ENCODE measurements around the gene MYO7A. TPM values are rescaled to one million over a fixed set of nuclear protein-coding genes. Genes with fewer than 3 reads are reported as not detected.

Gene MYO7A
- total RNA-seq, 1 donor from 2014 or later, result 16.7 TPM

GRCh38 chr11:77123591-77123990 is 4.5 kb upstream of the MYO7A start:
- no peak for DNase-seq (ENCODE audit: low spot score)
- intact Hi-C loops (cut with DNase I), result loop anchor here (10.0 kb wide), 1 partner anchor 431 kb away; no protein-coding TSS in a partner anchor
- ATAC-seq, result no peak

GRCh38 chr11:77124041-77124440 is 4.0 kb upstream of the MYO7A start:
- intact Hi-C loops (cut with DNase I), result loop anchor here (10.0 kb wide), 1 partner anchor 431 kb away; no protein-coding TSS in a partner anchor
- DNase-seq (ENCODE audit: low spot score) (no peak), ATAC-seq (no peak)

- intact Hi-C loops (cut with DNase I), result loop anchor here (10.0 kb wide), 1 partner anchor 430 kb away; no protein-coding TSS in a partner anchor
- ATAC-seq, result no peak
- DNase-seq (ENCODE audit: low spot score), result no peak
Observed at GRCh38 chr11:77124488-77124887, 3.6 kb upstream of the MYO7A start.

GRCh38 chr11:77125191-77125590 is 2.9 kb upstream of the MYO7A start:
- ATAC-seq (no peak), DNase-seq (ENCODE audit: low spot score) (no peak)
- intact Hi-C loops (cut with DNase I), result loop anchor here (5.0 to 10.0 kb wide), 2 partner anchors 62 to 430 kb away; no protein-coding TSS in a partner anchor

- intact Hi-C loops (cut with DNase I), result loop anchor here (5.0 to 10.0 kb wide), 2 partner anchors 62 to 429 kb away; no protein-coding TSS in a partner anchor
- DNase-seq (ENCODE audit: low spot score) (no peak), ATAC-seq (no peak)
Observed at GRCh38 chr11:77125695-77126094, 2.4 kb upstream of the MYO7A start.

- ATAC-seq, result no peak
- no peak for DNase-seq (ENCODE audit: low spot score)
- intact Hi-C loops (cut with DNase I), result loop anchor here (5.0 to 10.0 kb wide), 2 partner anchors 61 to 429 kb away; no protein-coding TSS in a partner anchor
Observed at GRCh38 chr11:77126156-77126775, 1.8 kb upstream of the MYO7A start.

GRCh38 chr11:77126861-77127234 is 1.2 kb upstream of the MYO7A start:
- intact Hi-C loops (cut with DNase I), result loop anchor here (5.0 to 10.0 kb wide), 2 partner anchors 60 to 428 kb away; no protein-coding TSS in a partner anchor
- no peak for DNase-seq (ENCODE audit: low spot score)
- ATAC-seq, result peak; percentile 2

GRCh38 chr11:77127235-77127911 is 673 bp upstream of the MYO7A start:
- intact Hi-C loops (cut with DNase I), result loop anchor here (5.0 to 10.0 kb wide), 2 partner anchors 60 to 427 kb away; no protein-coding TSS in a partner anchor
- ATAC-seq (peak; percentile 82), DNase-seq (ENCODE audit: low spot score) (peak; percentile 87)

GRCh38 chr11:77129069-77129841 is 1.2 kb downstream of the MYO7A start:
- DNase-seq (ENCODE audit: low spot score) (no peak), ATAC-seq (no peak)
- intact Hi-C loops (cut with DNase I), result loop anchor here (5.0 to 10.0 kb wide), 2 partner anchors 58 to 426 kb away; no protein-coding TSS in a partner anchor

GRCh38 chr11:77129842-77130756 is 2.1 kb downstream of the MYO7A start:
- DNase-seq (ENCODE audit: low spot score) (no peak), ATAC-seq (no peak)
- intact Hi-C loops (cut with DNase I), result loop anchor here (5.0 to 10.0 kb wide), 2 partner anchors 57 to 425 kb away; no protein-coding TSS in a partner anchor

GRCh38 chr11:77130763-77131513 is 2.9 kb downstream of the MYO7A start:
- intact Hi-C loops (cut with DNase I), result no loop called here
- ATAC-seq (peak; percentile 75), DNase-seq (ENCODE audit: low spot score) (peak; percentile 73)

- DNase-seq (ENCODE audit: low spot score) (no peak), ATAC-seq (no peak)
- intact Hi-C loops (cut with DNase I), result no loop called here
Observed at GRCh38 chr11:77131560-77131959, 3.5 kb downstream of the MYO7A start.

GRCh38 chr11:77135069-77135468 is 7.0 kb downstream of the MYO7A start:
- DNase-seq (ENCODE audit: low spot score), result no peak
- intact Hi-C loops (cut with DNase I), result no loop called here
- no peak for ATAC-seq

- intact Hi-C loops (cut with DNase I), result no loop called here
- DNase-seq (ENCODE audit: low spot score), result no peak
- ATAC-seq, result no peak
Observed at GRCh38 chr11:77136074-77136473, 8.0 kb downstream of the MYO7A start.

GRCh38 chr11:77136784-77137420 is 8.9 kb downstream of the MYO7A start:
- no peak for ATAC-seq
- intact Hi-C loops (cut with DNase I), result no loop called here
- no peak for DNase-seq (ENCODE audit: low spot score)

GRCh38 chr11:77137421-77137820 is 9.4 kb downstream of the MYO7A start:
- ATAC-seq (no peak), DNase-seq (ENCODE audit: low spot score) (no peak)
- intact Hi-C loops (cut with DNase I), result no loop called here

- intact Hi-C loops (cut with DNase I), result no loop called here
- DNase-seq (ENCODE audit: low spot score) (no peak), ATAC-seq (no peak)
Observed at GRCh38 chr11:77138106-77138649, 10.1 kb downstream of the MYO7A start.

Data from sciatic nerve (tissue), 2 donors.